ENCODE data around the gene FBRS.

FBRS gene

GRCh38 chr16:30657866-30658730, at the start of gene FBRS:
FBRS (plus strand) TSS chr16:30658431; CDS start chr16:30659519, 1,088 bp downstream.
- in situ Hi-C loops (cut with HindIII; ENCODE audit: low sequenced_read_pairs), result no loop called here

- in situ Hi-C loops (cut with HindIII; ENCODE audit: low sequenced_read_pairs), result no loop called here
These were observed 49.0 kb upstream of the FBRS start for GRCh38 chr16:30609002-30609925.

GRCh38 chr16:30609926-30610839, 48.0 kb upstream of the FBRS start, which contains the start of gene ZNF689:
ZNF689 (minus strand) TSS chr16:30610389; CDS start chr16:30610041, 348 bp downstream.
- in situ Hi-C loops (cut with HindIII; ENCODE audit: low sequenced_read_pairs), result no loop called here

- in situ Hi-C loops (cut with HindIII; ENCODE audit: low sequenced_read_pairs), result no loop called here
These were observed 42.7 kb upstream of the FBRS start for GRCh38 chr16:30615358-30616091.

- in situ Hi-C loops (cut with HindIII; ENCODE audit: low sequenced_read_pairs), result no loop called here
These were observed 39.0 kb upstream of the FBRS start for GRCh38 chr16:30619202-30619601.

- in situ Hi-C loops (cut with HindIII; ENCODE audit: low sequenced_read_pairs), result no loop called here
These were observed 38.6 kb upstream of the FBRS start for GRCh38 chr16:30619638-30620037.

- in situ Hi-C loops (cut with HindIII; ENCODE audit: low sequenced_read_pairs), result no loop called here
These were observed 38.1 kb upstream of the FBRS start for GRCh38 chr16:30620169-30620568.

- in situ Hi-C loops (cut with HindIII; ENCODE audit: low sequenced_read_pairs), result no loop called here
These were observed 36.5 kb upstream of the FBRS start for GRCh38 chr16:30621765-30622164.

- in situ Hi-C loops (cut with HindIII; ENCODE audit: low sequenced_read_pairs), result no loop called here
These were observed 35.7 kb upstream of the FBRS start for GRCh38 chr16:30622455-30623032.

- in situ Hi-C loops (cut with HindIII; ENCODE audit: low sequenced_read_pairs), result no loop called here
These were observed 34.5 kb upstream of the FBRS start for GRCh38 chr16:30623536-30624283.

GRCh38 chr16:30626236-30626635, 32.0 kb upstream of the FBRS start:
- in situ Hi-C loops (cut with HindIII; ENCODE audit: low sequenced_read_pairs), result loop anchor here (25.0 kb wide), 1 partner anchor 214 kb away; the partner anchor contains the start of gene ZNF771

- in situ Hi-C loops (cut with HindIII; ENCODE audit: low sequenced_read_pairs), result loop anchor here (25.0 kb wide), 1 partner anchor 217 kb away; the partner anchor contains the start of gene ZNF771
These were observed 29.3 kb upstream of the FBRS start for GRCh38 chr16:30628628-30629540.

GRCh38 chr16:30632454-30632853, 25.8 kb upstream of the FBRS start:
- in situ Hi-C loops (cut with HindIII; ENCODE audit: low sequenced_read_pairs), result loop anchor here (25.0 kb wide), 1 partner anchor 220 kb away; the partner anchor contains the start of gene ZNF771

- in situ Hi-C loops (cut with HindIII; ENCODE audit: low sequenced_read_pairs), result loop anchor here (25.0 kb wide), 1 partner anchor 221 kb away; the partner anchor contains the start of gene ZNF771
These were observed 24.7 kb upstream of the FBRS start for GRCh38 chr16:30633526-30633925.

GRCh38 chr16:30636599-30636998, 21.6 kb upstream of the FBRS start:
- in situ Hi-C loops (cut with HindIII; ENCODE audit: low sequenced_read_pairs), result loop anchor here (25.0 kb wide), 1 partner anchor 224 kb away; the partner anchor contains the start of gene ZNF771

- in situ Hi-C loops (cut with HindIII; ENCODE audit: low sequenced_read_pairs), result loop anchor here (25.0 kb wide), 1 partner anchor 225 kb away; the partner anchor contains the start of gene ZNF771
These were observed 21.1 kb upstream of the FBRS start for GRCh38 chr16:30637139-30637538.

GRCh38 chr16:30637944-30638343, 20.3 kb upstream of the FBRS start:
- in situ Hi-C loops (cut with HindIII; ENCODE audit: low sequenced_read_pairs), result loop anchor here (25.0 kb wide), 1 partner anchor 226 kb away; the partner anchor contains the start of gene ZNF771

Data from DLD1 (cell line).